ENCODE results near the gene MAN2C1. TPM values are rescaled to one million over a fixed set of nuclear protein-coding genes. Genes with fewer than 3 reads are reported as not detected.

The MAN2C1 gene
- total and polyA plus RNA-seq, 12 donors, result 86.7 to 371 (median 108) TPM

DNA sequence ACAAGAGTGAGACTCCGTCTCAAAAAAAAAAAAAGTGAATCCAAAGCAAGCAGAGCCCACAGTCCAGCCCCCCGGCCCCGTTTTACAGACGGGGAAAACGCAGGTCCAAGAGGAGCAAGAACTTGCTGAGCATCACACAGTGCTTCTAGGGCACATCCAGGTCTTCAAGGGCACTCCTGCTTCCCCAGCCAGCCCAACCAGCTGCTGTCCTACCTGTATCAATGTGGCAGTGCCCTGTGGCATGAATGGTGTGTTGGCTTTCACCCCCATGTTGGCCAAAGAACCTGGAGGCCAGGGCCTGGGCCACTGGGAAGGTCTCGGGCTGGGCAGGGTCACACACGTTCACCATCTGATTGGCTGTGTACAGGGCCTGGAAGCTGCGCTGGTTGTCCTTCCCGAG lies 4.6 kb downstream of the MAN2C1 start:
- TF ChIP-seq, protein P1, sequence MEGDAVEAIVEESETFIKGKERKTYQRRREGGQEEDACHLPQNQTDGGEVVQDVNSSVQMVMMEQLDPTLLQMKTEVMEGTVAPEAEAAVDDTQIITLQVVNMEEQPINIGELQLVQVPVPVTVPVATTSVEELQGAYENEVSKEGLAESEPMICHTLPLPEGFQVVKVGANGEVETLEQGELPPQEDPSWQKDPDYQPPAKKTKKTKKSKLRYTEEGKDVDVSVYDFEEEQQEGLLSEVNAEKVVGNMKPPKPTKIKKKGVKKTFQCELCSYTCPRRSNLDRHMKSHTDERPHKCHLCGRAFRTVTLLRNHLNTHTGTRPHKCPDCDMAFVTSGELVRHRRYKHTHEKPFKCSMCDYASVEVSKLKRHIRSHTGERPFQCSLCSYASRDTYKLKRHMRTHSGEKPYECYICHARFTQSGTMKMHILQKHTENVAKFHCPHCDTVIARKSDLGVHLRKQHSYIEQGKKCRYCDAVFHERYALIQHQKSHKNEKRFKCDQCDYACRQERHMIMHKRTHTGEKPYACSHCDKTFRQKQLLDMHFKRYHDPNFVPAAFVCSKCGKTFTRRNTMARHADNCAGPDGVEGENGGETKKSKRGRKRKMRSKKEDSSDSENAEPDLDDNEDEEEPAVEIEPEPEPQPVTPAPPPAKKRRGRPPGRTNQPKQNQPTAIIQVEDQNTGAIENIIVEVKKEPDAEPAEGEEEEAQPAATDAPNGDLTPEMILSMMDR (IDR thresholded peaks at IDR 0.05), result no peak
- no peak for ATAC-seq
- H3K9me3 ChIP-seq, result no peaks in the 10 kb centered on the region
- peaks cover 0 to 88% (median 65%) of the 10 kb centered on the region in 9 donors for H3K36me3 ChIP-seq
- 93 to 95% methylated on average over 9 of the region's 9 CpGs for WGBS, 2 donors
- H3K27me3 ChIP-seq, result no peaks in the 10 kb centered on the region
- DNase-seq, result no peak
- intact Hi-C loops (cut with DNase I), result loop anchor here in 1 of 10 donors (10.0 kb wide), 1 partner anchor 261 kb away; the partner anchor contains the start of gene SNUPN
- H3K4me3 ChIP-seq, result no peak overlapping the region
- peaks cover 0 to 14% (median 10%) of the 10 kb centered on the region in 9 donors for H3K4me1 ChIP-seq
- no peak overlapping the region for H3K27ac ChIP-seq

- peaks cover 0 to 99% (median 73%) of the 10 kb centered on the region in 9 donors for H3K36me3 ChIP-seq
- H3K9me3 ChIP-seq, result no peaks in the 10 kb centered on the region
- no peak overlapping the region for H3K27ac ChIP-seq
- intact Hi-C loops (cut with DNase I), result loop anchor here in 1 of 10 donors (10.0 kb wide), 1 partner anchor 262 kb away; the partner anchor contains the start of gene SNUPN
- ATAC-seq, result no peak
- no peak for DNase-seq
- TF ChIP-seq, protein P1 (IDR thresholded peaks at IDR 0.05), result no peak
- WGBS, 2 donors, result 81 to 82% methylated on average over 7 of the region's 7 CpGs
- peaks cover 0 to 11% (median 9%) of the 10 kb centered on the region in 9 donors for H3K4me1 ChIP-seq
- no peaks in the 10 kb centered on the region for H3K27me3 ChIP-seq
- no peak overlapping the region for H3K4me3 ChIP-seq
Observed at GRCh38 chr15:75362642-75363249, 5.7 kb downstream of the MAN2C1 start.

DNA sequence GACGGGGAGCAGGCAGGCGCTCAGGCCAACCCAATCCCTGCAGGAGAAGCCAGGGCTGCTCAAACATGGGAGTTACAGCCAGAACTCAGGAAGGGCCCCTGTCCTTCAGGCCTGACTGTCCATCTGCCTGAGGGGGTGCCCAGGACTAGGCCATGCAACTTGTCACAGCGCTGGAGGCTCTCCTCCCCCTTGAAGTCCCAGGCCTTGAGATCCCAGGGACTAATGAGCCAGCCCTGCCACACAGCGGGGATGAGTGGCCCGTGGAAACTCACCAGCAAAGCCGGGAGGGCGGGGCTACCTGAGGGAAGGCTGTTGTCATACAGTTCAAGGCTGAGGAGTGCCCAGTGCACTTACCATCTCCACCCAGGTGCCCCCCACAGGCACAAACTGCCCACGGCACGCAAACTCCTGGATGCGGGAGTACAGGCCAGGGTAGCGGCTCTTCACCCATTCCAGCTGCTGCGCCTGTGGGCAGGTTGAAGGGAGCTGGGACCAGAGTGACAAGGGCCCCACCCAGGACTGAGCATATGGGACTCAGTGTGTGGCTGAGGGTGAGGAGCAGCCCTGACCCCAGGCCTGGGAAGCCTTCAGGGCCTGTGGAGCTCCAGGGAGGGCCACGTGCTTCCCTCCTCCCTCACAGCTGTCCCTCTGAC lies 6.3 kb downstream of the MAN2C1 start:
- Histone ChIP-seq H3K4me3 (no peak overlapping the region), H3K27me3 (no peaks in the 10 kb centered on the region), H3K9me3 (no peaks in the 10 kb centered on the region), H3K4me1 (peaks cover 0 to 5% (median 3%) of the 10 kb centered on the region in 9 donors), H3K36me3 (peaks cover 0 to 100% (median 74%) of the 10 kb centered on the region in 9 donors), H3K27ac (no peak overlapping the region)
- 91 to 92% methylated on average over 13 of the region's 13 CpGs for WGBS, 2 donors
- peak in 1 of 8 donors; percentile 4 for ATAC-seq
- DNase-seq, result no peak
- TF ChIP-seq, protein P1 (IDR thresholded peaks at IDR 0.05), result no peak
- intact Hi-C loops (cut with DNase I), result loop anchor here in 1 of 10 donors (10.0 kb wide), 1 partner anchor 263 kb away; the partner anchor contains the start of gene SNUPN

DNA sequence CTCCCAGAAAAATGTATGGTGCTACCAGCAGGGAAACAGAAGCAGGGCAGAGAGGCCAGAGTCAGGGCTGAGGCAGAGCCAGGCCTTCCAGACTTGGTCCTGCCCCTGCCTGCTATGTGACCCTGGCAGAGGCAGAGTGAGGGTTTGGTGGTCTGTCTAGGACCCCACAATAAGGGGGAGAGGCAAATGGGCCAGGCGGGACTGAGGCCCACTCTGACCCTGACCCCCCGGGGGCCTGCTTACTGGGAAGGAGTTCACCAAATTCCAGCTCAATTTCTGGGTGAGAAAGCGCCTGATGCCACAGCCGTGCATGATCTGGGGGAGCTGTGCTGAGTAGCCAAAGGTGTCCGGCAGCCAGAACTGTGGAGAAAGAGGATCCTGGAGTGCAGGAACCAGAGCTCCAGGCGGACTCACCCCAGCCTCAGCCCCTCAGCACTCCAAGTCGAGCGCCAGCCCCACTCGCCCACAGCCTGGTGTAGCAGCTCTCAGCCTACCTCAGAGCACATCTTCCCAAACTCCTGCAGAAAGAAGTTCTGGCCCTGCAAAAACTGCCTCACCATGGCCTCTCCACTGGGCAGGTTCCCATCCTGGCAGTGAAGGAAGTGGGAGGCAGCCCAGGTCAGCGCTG lies 6.9 kb downstream of the MAN2C1 start:
- intact Hi-C loops (cut with DNase I), result loop anchor here in 1 of 10 donors (10.0 kb wide), 1 partner anchor 263 kb away; the partner anchor contains the start of gene SNUPN
- peaks cover 0 to 100% (median 69%) of the 10 kb centered on the region in 9 donors for H3K36me3 ChIP-seq
- 95 to 96% methylated on average over 10 of the region's 10 CpGs for WGBS, 2 donors

More for the DNA sequence above, 6.9 kb downstream of the MAN2C1 start:
- TF ChIP-seq, protein P1 (IDR thresholded peaks at IDR 0.05), result no peak
- Histone ChIP-seq H3K9me3 (no peaks in the 10 kb centered on the region), H3K27me3 (no peaks in the 10 kb centered on the region), H3K4me1 (no peaks in the 10 kb centered on the region), H3K4me3 (no peak overlapping the region), H3K27ac (no peak overlapping the region)
- DNase-seq (no peak), ATAC-seq (no peak)
